ENCODE measurements around the gene IL32. TPM values are rescaled to one million over a fixed set of nuclear protein-coding genes. Genes with fewer than 3 reads are reported as not detected.
"Not testable (repeated sequence)": the region's sequence is repeated elsewhere in the genome, so short reads cannot be mapped to it uniquely, and the experiment has no call there.

Gene IL32
- polyA plus RNA-seq, 3 donors: 28.0 to 36.8 (median 29.4) TPM

- DNase-seq (ENCODE audit: low read depth in 3 of 3, low spot score in 2 of 3): no peak
Measured at GRCh38 chr16:3068487-3068886, 3.0 kb downstream of the IL32 start.

- not testable (repeated sequence) for DNase-seq (ENCODE audit: low read depth in 3 of 3, low spot score in 2 of 3)
Measured at GRCh38 chr16:3069146-3069545, 3.7 kb downstream of the IL32 start.

- no peak for DNase-seq (ENCODE audit: low read depth in 3 of 3, low spot score in 2 of 3)
Measured at GRCh38 chr16:3070608-3071111, 5.2 kb downstream of the IL32 start.

GRCh38 chr16:3071655-3072054 lies 6.2 kb downstream of the IL32 start:
- no peak for DNase-seq (ENCODE audit: low read depth in 3 of 3, low spot score in 2 of 3)

- DNase-seq (ENCODE audit: low read depth in 3 of 3, low spot score in 2 of 3): not testable (repeated sequence)
Measured at GRCh38 chr16:3072148-3072547, 6.7 kb downstream of the IL32 start.

GRCh38 chr16:3072576-3073263 lies 7.3 kb downstream of the IL32 start:
- DNase-seq (ENCODE audit: low read depth in 3 of 3, low spot score in 2 of 3): not testable (repeated sequence)

- DNase-seq (ENCODE audit: low read depth in 3 of 3, low spot score in 2 of 3): no peak
Measured at GRCh38 chr16:3073448-3073847, 8.0 kb downstream of the IL32 start.

- no peak for DNase-seq (ENCODE audit: low read depth in 3 of 3, low spot score in 2 of 3)
Measured at GRCh38 chr16:3074860-3075522, 9.6 kb downstream of the IL32 start.

- DNase-seq (ENCODE audit: low read depth in 3 of 3, low spot score in 2 of 3): no peak
Measured at GRCh38 chr16:3075523-3075915, 10.1 kb downstream of the IL32 start.

- not testable (repeated sequence) for DNase-seq (ENCODE audit: low read depth in 3 of 3, low spot score in 2 of 3)
Measured at GRCh38 chr16:3075946-3076345, 10.5 kb downstream of the IL32 start.

- no peak for DNase-seq (ENCODE audit: low read depth in 3 of 3, low spot score in 2 of 3)
Measured at GRCh38 chr16:3076577-3076976, 11.1 kb downstream of the IL32 start.

GRCh38 chr16:3080024-3080423 lies 14.6 kb downstream of the IL32 start:
- DNase-seq (ENCODE audit: low read depth in 3 of 3, low spot score in 2 of 3): no peak

GRCh38 chr16:3081957-3082356 lies 16.5 kb downstream of the IL32 start:
- DNase-seq (ENCODE audit: low read depth in 3 of 3, low spot score in 2 of 3): not testable (repeated sequence)

GRCh38 chr16:3083408-3083807 lies 18.0 kb downstream of the IL32 start:
- DNase-seq (ENCODE audit: low read depth in 3 of 3, low spot score in 2 of 3): not testable (repeated sequence)

GRCh38 chr16:3084491-3084890 lies 19.1 kb downstream of the IL32 start:
- no peak for DNase-seq (ENCODE audit: low read depth in 3 of 3, low spot score in 2 of 3)

- DNase-seq (ENCODE audit: low read depth in 3 of 3, low spot score in 2 of 3): no peak
Measured at GRCh38 chr16:3084969-3085670, 19.7 kb downstream of the IL32 start.

GRCh38 chr16:3085868-3086595 lies 20.6 kb downstream of the IL32 start:
- no peak for DNase-seq (ENCODE audit: low read depth in 3 of 3, low spot score in 2 of 3)

- DNase-seq (ENCODE audit: low read depth in 3 of 3, low spot score in 2 of 3): no peak
Measured at GRCh38 chr16:3086596-3087242, 21.3 kb downstream of the IL32 start.

GRCh38 chr16:3087243-3088235 lies 22.1 kb downstream of the IL32 start:
- DNase-seq (ENCODE audit: low read depth in 3 of 3, low spot score in 2 of 3): no peak
